Parathyroid adenoma (tissue), 2 donors: Measurements from ENCODE around the gene MT1G.

ENCODE experiments used
- H2AFZ ChIP-seq: fragments of 300-600 bp; sonication (generic); one replicate; pipeline ENCODE4 v1.7.0; 2017; ENCODE audit warnings: antibody characterized with exemption, mild to moderate bottlenecking
- H3K27ac ChIP-seq: fragments of 300-600 bp; sonication (generic); one replicate; pipeline ENCODE4 v1.7.0; 2017
- H3K27me3 ChIP-seq: fragments of 300-600 bp; sonication (generic); one replicate; pipeline ENCODE4 v1.7.0; 2017; ENCODE audit warnings: low read length; ENCODE audit not compliant: control insufficient read depth, insufficient read depth
- H3K36me3 ChIP-seq: fragments of 300-600 bp; sonication (generic); one replicate; pipeline ENCODE4 v1.7.0; 2017; ENCODE audit warnings: low read length; ENCODE audit not compliant: control insufficient read depth, insufficient read depth
- H3K4me1 ChIP-seq: fragments of 300-600 bp; sonication (generic); one replicate; pipeline ENCODE4 v1.7.0; 2017; ENCODE audit warnings: control low read depth
- H3K4me2 ChIP-seq: fragments of 300-600 bp; sonication (generic); one replicate; pipeline ENCODE4 v1.7.0; 2017; ENCODE audit warnings: low read length
- H3K4me3 ChIP-seq: fragments of 300-600 bp; sonication (generic); one replicate; pipeline ENCODE4 v1.7.0; 2017; ENCODE audit warnings: low read depth, low read length
- H3K79me2 ChIP-seq: fragments of 300-600 bp; sonication (generic); one replicate; pipeline ENCODE4 v1.7.0; 2017; ENCODE audit warnings: control low read depth
- H3K9ac ChIP-seq: fragments of 300-600 bp; sonication (generic); one replicate; pipeline ENCODE4 v1.7.0; 2017; ENCODE audit warnings: mild to moderate bottlenecking
- H3K9me3 ChIP-seq: fragments of 300-600 bp; sonication (generic); one replicate; pipeline ENCODE4 v1.7.0; 2017; ENCODE audit warnings: low read length; ENCODE audit not compliant: control insufficient read depth
- TF ChIP-seq, protein P1 (sequence below): fragments of 300-600 bp; sonication (generic); IDR thresholded peaks from one replicate; pipeline ENCODE4 v1.7.0; 2017; ENCODE audit warnings: antibody characterized with exemption, mild to moderate bottlenecking
- donor health status: primary hyperparathyroidism.

Gene MT1G

DNA sequence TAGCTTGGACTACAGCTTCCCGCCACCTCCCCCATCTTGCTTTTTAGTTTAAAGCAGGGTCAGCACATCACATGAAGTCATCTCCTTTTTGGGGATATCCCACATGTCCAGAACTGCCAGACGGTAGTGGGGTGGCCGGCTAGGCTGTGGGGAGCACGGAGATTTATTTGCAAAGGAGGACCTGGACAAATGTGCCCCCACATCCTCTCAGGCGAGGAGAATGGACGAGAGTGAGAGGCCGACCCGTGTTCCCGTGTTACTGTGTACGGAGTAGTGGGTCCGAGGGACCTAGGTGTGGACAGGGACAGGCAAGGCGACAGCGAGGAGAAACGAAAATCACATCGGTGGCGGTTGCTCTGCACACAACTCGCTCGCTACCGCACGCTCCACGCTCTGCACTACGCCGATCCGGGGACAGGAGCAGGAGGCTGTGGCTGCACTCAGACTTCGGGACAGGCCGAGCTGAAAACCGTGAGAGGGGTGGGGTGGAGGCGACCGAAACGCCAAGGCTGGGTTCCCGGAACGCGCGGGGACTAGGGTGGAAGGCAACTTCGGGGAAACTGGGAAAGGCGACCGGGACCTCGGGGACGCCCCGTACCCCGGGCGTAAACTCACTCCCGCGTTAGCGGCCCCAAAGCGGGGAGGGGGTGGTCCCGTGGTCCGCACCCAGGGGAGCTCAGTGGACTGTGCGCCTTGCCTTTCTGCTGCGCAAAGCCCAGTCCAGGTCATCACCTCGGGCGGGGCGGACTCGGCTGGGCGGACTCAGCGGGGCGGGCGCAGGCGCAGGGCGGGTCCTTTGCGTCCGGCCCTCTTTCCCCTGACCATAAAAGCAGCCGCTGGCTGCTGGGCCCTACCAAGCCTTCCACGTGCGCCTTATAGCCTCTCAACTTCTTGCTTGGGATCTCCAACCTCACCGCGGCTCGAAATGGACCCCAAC lies 29.8 kb downstream of the MT1G start, which contains the start of gene MT1A:
MT1A (plus strand) TSS at position 853 of the 937 bp plus-strand sequence; CDS start at position 926, 73 bp downstream.
- H2AFZ ChIP-seq: peak within 1 kb of the TSS; percentile 54
- no peak within 1 kb of the TSS for H3K27ac ChIP-seq
- H3K4me1 ChIP-seq: no peaks in the 10 kb centered on the region
- peak within 1 kb of the TSS; percentile 59 for H3K4me3 ChIP-seq
- no peak within 1 kb of the TSS for H3K9ac ChIP-seq
- H3K4me2 ChIP-seq: peak within 1 kb of the TSS; percentile 83
- no peaks in the 10 kb centered on the region for H3K79me2 ChIP-seq
- no peaks in the 10 kb centered on the region for H3K9me3 ChIP-seq
- TF ChIP-seq, protein P1, sequence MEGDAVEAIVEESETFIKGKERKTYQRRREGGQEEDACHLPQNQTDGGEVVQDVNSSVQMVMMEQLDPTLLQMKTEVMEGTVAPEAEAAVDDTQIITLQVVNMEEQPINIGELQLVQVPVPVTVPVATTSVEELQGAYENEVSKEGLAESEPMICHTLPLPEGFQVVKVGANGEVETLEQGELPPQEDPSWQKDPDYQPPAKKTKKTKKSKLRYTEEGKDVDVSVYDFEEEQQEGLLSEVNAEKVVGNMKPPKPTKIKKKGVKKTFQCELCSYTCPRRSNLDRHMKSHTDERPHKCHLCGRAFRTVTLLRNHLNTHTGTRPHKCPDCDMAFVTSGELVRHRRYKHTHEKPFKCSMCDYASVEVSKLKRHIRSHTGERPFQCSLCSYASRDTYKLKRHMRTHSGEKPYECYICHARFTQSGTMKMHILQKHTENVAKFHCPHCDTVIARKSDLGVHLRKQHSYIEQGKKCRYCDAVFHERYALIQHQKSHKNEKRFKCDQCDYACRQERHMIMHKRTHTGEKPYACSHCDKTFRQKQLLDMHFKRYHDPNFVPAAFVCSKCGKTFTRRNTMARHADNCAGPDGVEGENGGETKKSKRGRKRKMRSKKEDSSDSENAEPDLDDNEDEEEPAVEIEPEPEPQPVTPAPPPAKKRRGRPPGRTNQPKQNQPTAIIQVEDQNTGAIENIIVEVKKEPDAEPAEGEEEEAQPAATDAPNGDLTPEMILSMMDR: no peak
- H3K27me3 ChIP-seq: no peaks in the 10 kb centered on the region
- H3K36me3 ChIP-seq: no peaks in the 10 kb centered on the region

DNA sequence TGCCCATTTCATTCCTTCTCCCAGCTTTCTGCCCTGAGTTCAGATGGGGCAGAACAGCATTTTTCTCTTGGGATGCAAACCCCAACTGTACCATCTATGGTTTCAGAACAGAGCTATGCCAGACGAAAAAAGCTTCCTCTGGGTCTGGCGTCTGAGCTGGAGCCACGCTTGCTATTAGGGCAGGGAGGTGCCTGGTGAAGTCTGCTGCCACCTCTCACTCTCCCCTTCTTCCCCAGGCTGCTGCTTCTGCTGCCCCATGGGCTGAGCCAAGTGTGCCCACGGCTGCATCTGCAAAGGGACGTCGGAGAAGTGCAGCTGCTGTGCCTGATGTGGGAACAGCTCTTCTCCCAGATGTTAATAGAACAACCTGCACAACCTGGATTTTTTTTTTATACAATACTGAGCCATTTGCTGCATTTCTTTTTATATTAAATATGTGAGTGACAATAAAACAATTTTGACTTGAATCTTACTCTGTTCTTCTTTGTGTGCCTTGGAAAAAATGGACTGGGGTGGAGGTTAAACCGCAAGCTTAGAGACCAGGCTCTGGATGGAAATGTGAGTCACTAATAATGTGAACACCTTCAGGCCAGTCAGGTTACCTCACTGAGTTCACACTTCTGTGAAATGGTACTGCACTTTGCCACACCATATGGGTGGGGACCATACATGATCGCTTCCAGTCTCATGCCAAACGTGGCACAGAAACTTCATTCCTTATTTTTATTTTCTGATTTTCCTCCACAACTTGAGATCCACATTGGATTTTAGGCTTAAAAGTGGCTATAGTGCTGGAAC lies 31.1 kb downstream of the MT1G start:
- Histone ChIP-seq H3K4me2 (no peak overlapping the region), H2AFZ (no peak overlapping the region), H3K27me3 (no peaks in the 10 kb centered on the region), H3K36me3 (no peaks in the 10 kb centered on the region), H3K27ac (no peak overlapping the region), H3K4me3 (no peak overlapping the region), H3K9ac (no peak overlapping the region), H3K4me1 (no peaks in the 10 kb centered on the region), H3K79me2 (no peaks in the 10 kb centered on the region), H3K9me3 (no peaks in the 10 kb centered on the region)
- TF ChIP-seq, protein P1: no peak

DNA sequence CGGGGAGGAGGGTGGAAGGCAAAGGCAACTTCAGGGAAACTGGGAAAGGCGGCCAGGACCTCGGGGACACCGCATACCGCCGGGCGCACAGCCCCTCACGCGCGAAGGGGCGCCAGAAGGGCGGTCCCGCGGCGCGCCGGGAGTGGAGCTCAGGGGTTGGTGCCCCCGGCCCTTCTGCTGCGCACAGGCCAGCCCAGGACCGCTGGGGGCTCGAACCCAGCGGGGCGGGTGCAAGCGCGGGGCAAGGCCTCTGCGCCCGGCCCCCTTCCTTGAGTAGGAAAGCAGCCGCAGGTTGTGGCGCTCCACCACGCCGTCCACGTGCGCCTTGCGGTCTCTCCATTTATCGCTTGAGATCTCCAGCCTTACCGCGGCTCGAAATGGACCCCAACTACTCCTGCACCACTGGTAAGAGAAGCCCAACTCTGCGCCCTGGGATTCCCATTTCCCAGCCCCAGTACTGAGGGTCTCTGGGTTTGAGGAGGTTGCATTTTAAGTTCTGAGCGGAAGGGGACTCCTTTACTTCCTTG lies 32.4 kb downstream of the MT1G start:
- H3K27me3 ChIP-seq: no peaks in the 10 kb centered on the region
- peak overlapping the region; percentile 44 for H3K4me2 ChIP-seq
- H3K9ac ChIP-seq: no peak overlapping the region
- H3K4me1 ChIP-seq: no peaks in the 10 kb centered on the region
- no peaks in the 10 kb centered on the region for H3K36me3 ChIP-seq
- no peak overlapping the region for H3K27ac ChIP-seq
- no peak overlapping the region for H2AFZ ChIP-seq
- no peaks in the 10 kb centered on the region for H3K9me3 ChIP-seq
- no peak overlapping the region for H3K4me3 ChIP-seq
- H3K79me2 ChIP-seq: no peaks in the 10 kb centered on the region
- TF ChIP-seq, protein P1: no peak

DNA sequence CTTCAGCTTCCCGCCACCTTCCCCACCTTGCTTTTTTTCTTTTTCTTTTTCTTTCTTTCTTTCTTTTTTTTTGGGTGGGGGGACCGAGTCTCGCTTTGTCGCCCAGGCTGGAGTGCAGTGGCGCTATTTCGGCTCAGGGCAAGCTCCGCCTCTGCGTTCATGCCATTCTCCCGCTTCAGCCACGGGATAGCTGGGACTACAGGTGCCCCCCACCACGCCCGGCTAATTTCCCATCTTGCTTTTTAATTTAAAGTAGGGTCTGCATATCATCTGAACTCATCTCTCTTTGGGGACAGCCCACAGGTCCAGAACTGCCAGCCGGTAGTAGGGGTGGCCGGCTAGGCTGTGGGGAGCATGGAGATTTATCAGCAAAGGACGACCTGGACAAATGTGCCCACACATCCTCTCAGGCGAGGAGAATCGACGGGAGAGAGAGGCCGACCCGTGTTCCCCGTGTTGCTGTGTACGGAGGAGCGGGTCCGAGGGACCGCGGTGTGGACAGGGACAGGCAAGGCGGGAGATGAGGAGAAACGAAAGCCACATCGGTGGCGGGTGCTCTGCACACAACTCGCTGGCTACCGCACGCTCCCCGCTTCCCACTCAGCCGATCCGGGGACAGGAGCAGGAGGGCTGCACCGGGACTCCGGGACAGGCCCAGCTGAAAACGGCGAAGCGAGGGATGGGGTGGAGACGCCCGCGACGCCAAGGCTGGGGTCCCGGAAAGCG lies 33.0 kb downstream of the MT1G start:
- Histone ChIP-seq H3K9ac (no peak overlapping the region), H3K79me2 (no peaks in the 10 kb centered on the region), H2AFZ (peak overlapping the region; percentile 20), H3K4me2 (peak overlapping the region; percentile 44), H3K4me3 (no peak overlapping the region), H3K4me1 (no peaks in the 10 kb centered on the region), H3K36me3 (no peaks in the 10 kb centered on the region), H3K27ac (no peak overlapping the region), H3K27me3 (no peaks in the 10 kb centered on the region), H3K9me3 (no peaks in the 10 kb centered on the region)
- TF ChIP-seq, protein P1: no peak
